Kidney (tissue), 14 donors: Measurements from ENCODE around the gene ENDOG. TPM values are rescaled to one million over a fixed set of nuclear protein-coding genes. Genes with fewer than 3 reads are reported as not detected.

Experiments
- DNase-seq, 5 donors: peaks; one replicate each; pipeline ENCODE4 v3.0.0-alpha.2; 2013 to 2020
- FAIRE-seq: peaks from 2 replicates; lab custom pipeline; 2012; peaks lifted over from hg19 to GRCh38; lab: Jason Lieb, UNC
- H3K27ac ChIP-seq, 2 donors: one replicate each; pipeline ENCODE4 v1.7.0; 2013; ENCODE audit warnings: low read depth in 2 of 2, low read length in 2 of 2, inconsistent platforms in 1 of 2
- H3K27me3 ChIP-seq: one replicate; pipeline ENCODE4 v1.7.1; 2013; ENCODE audit warnings: low read length, inconsistent platforms; ENCODE audit not compliant: control insufficient read depth, insufficient read depth
- H3K36me3 ChIP-seq, 3 donors: one replicate each; pipeline versions ENCODE4 v1.7.0 to v1.7.1; 2013; ENCODE audit warnings: low read length in 3 of 3, control low read depth in 1 of 3, inconsistent platforms in 1 of 3; ENCODE audit not compliant: insufficient read depth in 3 of 3, control insufficient read depth in 2 of 3
- H3K4me1 ChIP-seq, 3 donors: one replicate each; pipeline versions ENCODE4 v1.7.0 to v1.7.1; 2013; ENCODE audit warnings: low read length in 3 of 3, inconsistent platforms in 1 of 3, low read depth in 1 of 3; ENCODE audit not compliant: control insufficient read depth in 2 of 3, insufficient read depth in 2 of 3
- H3K4me3 ChIP-seq, 3 donors: one replicate each; pipeline versions ENCODE4 v1.7.0 to v1.8.1; 2013; ENCODE audit warnings: low read length in 3 of 3, control low read depth in 1 of 3, inconsistent platforms in 1 of 3
- H3K9ac ChIP-seq, 3 donors: one replicate each; pipeline versions ENCODE4 v1.7.0 to v1.7.1; 2013; ENCODE audit warnings: low read length in 3 of 3, control low read depth in 1 of 3, inconsistent platforms in 1 of 3
- H3K9me3 ChIP-seq, 3 donors: one replicate each; pipeline versions ENCODE4 v1.7.0 to v1.7.1; 2013; ENCODE audit warnings: low read length in 3 of 3, control low read depth in 1 of 3, inconsistent platforms in 1 of 3; ENCODE audit not compliant: control insufficient read depth in 2 of 3, insufficient read depth in 1 of 3
- CTCF ChIP-seq: IDR thresholded peaks from 3 replicates; pipeline ENCODE4 v1.5.1; 2012; ENCODE audit warnings: mild to moderate bottlenecking, moderate library complexity, borderline replicate concordance; ENCODE audit not compliant: insufficient read depth; ENCODE audit errors: extremely low read depth
- intact Hi-C: fragments of 100-400 bp; cut with DNase I; formaldehyde crosslinking; loops from one replicate; pipeline ENCODE4 v1.11.1; 2022
- polyA plus RNA-seq: library from polyadenylated mRNA; stranded (reverse); fragments of 350-450 nt; fragmentation: Illumina TruSeq; extraction: RNeasy Lipid Tissue Mini Kit (QIAGEN cat#74804); gene quantifications from one replicate; pipeline ENCODE4 v1.2.3, GENCODE V29; 2014; ENCODE audit warnings: low read depth, low replicate concordance; ENCODE audit not compliant: insufficient read depth
- total RNA-seq: library from RNA; stranded (reverse); fragmentation: NEBNext Ultra II Directional; extraction: Animal tissue kit (Norgen Biotek cat#: 25700); gene quantifications from one replicate; pipeline ENCODE4 v1.2.1, GENCODE V29; 2021
- donor health status: control.
- donor health status: control.
- donor health status: control.
- donor health status: control.
- donor health status: control.
- donor health status: DM: yes; HTN: yes; CAD: no.
- donor health status: Normal renal cell carcinoma (clear cell type).

ENDOG gene
- total and polyA plus RNA-seq, 2 donors from 2014 or later: 20.6 to 59.9 TPM

GRCh38 chr9:128828267-128828666 is 10.0 kb downstream of the ENDOG start:
- Histone ChIP-seq H3K27ac (no peak overlapping the region), H3K4me1 (peaks cover 0 to 7% (median 6%) of the 10 kb centered on the region in 3 donors), H3K36me3 (peaks cover 0 to 27% (median 10%) of the 10 kb centered on the region in 3 donors), H3K4me3 (no peak overlapping the region), H3K27me3 (no peaks in the 10 kb centered on the region), H3K9ac (no peak overlapping the region), H3K9me3 (no peaks in the 10 kb centered on the region)
- intact Hi-C loops: no loop called here
- DNase-seq: no peak
- FAIRE-seq: no peak
- no peak for TF ChIP-seq CTCF

GRCh38 chr9:128828719-128829452 is 10.6 kb downstream of the ENDOG start:
- no peaks in the 10 kb centered on the region for H3K27me3 ChIP-seq
- H3K36me3 ChIP-seq: peaks cover 0 to 30% (median 10%) of the 10 kb centered on the region in 3 donors
- no peaks in the 10 kb centered on the region for H3K9me3 ChIP-seq
- FAIRE-seq: no peak
- H3K27ac ChIP-seq: no peak overlapping the region
- peaks cover 0 to 7% (median 6%) of the 10 kb centered on the region in 3 donors for H3K4me1 ChIP-seq
- H3K4me3 ChIP-seq: peak overlapping the region; percentile 69 to 85 (median 76)
- no peak for TF ChIP-seq CTCF
- intact Hi-C loops: no loop called here
- peak overlapping the region; percentile 23 to 72 (median 65) for H3K9ac ChIP-seq
- no peak for DNase-seq

- H3K9ac ChIP-seq: peak within 1 kb of the TSS; percentile 23 to 72 (median 65)
- FAIRE-seq (no peak), DNase-seq (peak; percentile 95 to 97 (median 97))
- no peaks in the 10 kb centered on the region for H3K9me3 ChIP-seq
- H3K27me3 ChIP-seq: no peaks in the 10 kb centered on the region
- H3K4me3 ChIP-seq: peak within 1 kb of the TSS; percentile 69 to 85 (median 76)
- peak within 1 kb of the TSS; percentile 8 to 51 for H3K27ac ChIP-seq
- peaks cover 0 to 25% (median 8%) of the 10 kb centered on the region in 3 donors for H3K36me3 ChIP-seq
- TF ChIP-seq CTCF: no peak
- H3K4me1 ChIP-seq: peaks cover 0 to 7% (median 6%) of the 10 kb centered on the region in 3 donors
- intact Hi-C loops: no loop called here
Measured at GRCh38 chr9:128829477-128830251, 11.4 kb downstream of the ENDOG start, which contains the start of gene SPOUT1. Gene SPOUT1, minus strand, starts transcription at chr9:128829794. Its CDS starts 14 bp downstream, at chr9:128829780.
